ENCODE measurements around the gene SRMS. TPM values are rescaled to one million over a fixed set of nuclear protein-coding genes. Genes with fewer than 3 reads are reported as not detected.

The SRMS gene
- total RNA-seq, 1 experiment from 2014 or later, result 0.13 TPM

GRCh38 chr20:63553933-63554290 lies 6.4 kb upstream of the SRMS start, which contains the start of gene FNDC11:
Gene FNDC11 (plus strand): TSS chr20:63554159. CDS start chr20:63555664, 1,505 bp downstream.
- DNase-seq (ENCODE audit: low spot score), result peak; percentile 51

GRCh38 chr20:63553251-63553932 lies 5.8 kb upstream of the SRMS start:
- peak; percentile 87 for DNase-seq (ENCODE audit: low spot score)

- DNase-seq (ENCODE audit: low spot score), result no peak
Measured at GRCh38 chr20:63552481-63553249, 5.1 kb upstream of the SRMS start.

- no peak for DNase-seq (ENCODE audit: low spot score)
Measured at GRCh38 chr20:63551068-63551467, 3.5 kb upstream of the SRMS start.

GRCh38 chr20:63549679-63550282 lies 2.2 kb upstream of the SRMS start:
- no peak for DNase-seq (ENCODE audit: low spot score)

GRCh38 chr20:63549019-63549418 lies 1.5 kb upstream of the SRMS start:
- no peak for DNase-seq (ENCODE audit: low spot score)

- no peak for DNase-seq (ENCODE audit: low spot score)
Measured at GRCh38 chr20:63548542-63548941, 993 bp upstream of the SRMS start.

GRCh38 chr20:63546956-63547724 lies 409 bp downstream of the SRMS start:
- no peak for DNase-seq (ENCODE audit: low spot score)

GRCh38 chr20:63546256-63546955 lies 1.1 kb downstream of the SRMS start:
- DNase-seq (ENCODE audit: low spot score), result no peak

- peak; percentile 50 for DNase-seq (ENCODE audit: low spot score)
Measured at GRCh38 chr20:63545814-63546213, 1.7 kb downstream of the SRMS start.

GRCh38 chr20:63544958-63545516 lies 2.5 kb downstream of the SRMS start:
- peak; percentile 91 for DNase-seq (ENCODE audit: low spot score)

GRCh38 chr20:63544241-63544957 lies 3.1 kb downstream of the SRMS start:
- peak; percentile 30 for DNase-seq (ENCODE audit: low spot score)

GRCh38 chr20:63543733-63544132 lies 3.8 kb downstream of the SRMS start:
- DNase-seq (ENCODE audit: low spot score), result no peak

- no peak for DNase-seq (ENCODE audit: low spot score)
Measured at GRCh38 chr20:63543131-63543530, 4.4 kb downstream of the SRMS start.

- DNase-seq (ENCODE audit: low spot score), result no peak
Measured at GRCh38 chr20:63542696-63543095, 4.9 kb downstream of the SRMS start.

GRCh38 chr20:63542031-63542559 lies 5.5 kb downstream of the SRMS start:
- no peak for DNase-seq (ENCODE audit: low spot score)

- no peak for DNase-seq (ENCODE audit: low spot score)
Measured at GRCh38 chr20:63541371-63541770, 6.2 kb downstream of the SRMS start.

- no peak for DNase-seq (ENCODE audit: low spot score)
Measured at GRCh38 chr20:63540417-63541186, 6.9 kb downstream of the SRMS start.

Measured in HT-29 (cell line).